BLaER1 treated with 17β-estradiol and CSF1 and Interleukin-3, amounts not matched to agents 10 nM and 100 nM (cell line): ENCODE data around the gene BCR.
"Not testable (repeated sequence)": the region's sequence is repeated elsewhere in the genome, so short reads cannot be mapped to it uniquely, and the experiment has no call there.

Experiments used
- H3K27ac ChIP-seq, 11 experiments: shearing (Covaris generic); formaldehyde crosslinking; 2 replicates each; pipeline ENCODE4 v1.8.1; 2022
- H3K27me3 ChIP-seq, 11 experiments: shearing (Covaris generic); formaldehyde crosslinking; 2 replicates each; pipeline ENCODE4 v1.8.1; 2022
- H3K36me3 ChIP-seq, 11 experiments: shearing (Covaris generic); formaldehyde crosslinking; 2 replicates each; pipeline ENCODE4 v1.8.1; 2022
- H3K4me1 ChIP-seq, 10 experiments: shearing (Covaris generic); formaldehyde crosslinking; 2 replicates each; pipeline ENCODE4 v1.8.1; 2022
- H3K4me2 ChIP-seq, 11 experiments: shearing (Covaris generic); formaldehyde crosslinking; 2 replicates each; pipeline ENCODE4 v1.8.1; 2022
- H3K4me3 ChIP-seq, 10 experiments: shearing (Covaris generic); formaldehyde crosslinking; 2 replicates each; pipeline ENCODE4 v1.8.1; 2022
- H3K9ac ChIP-seq, 11 experiments: shearing (Covaris generic); formaldehyde crosslinking; 2 replicates each; pipeline ENCODE4 v1.8.1; 2022
- H3K9me3 ChIP-seq, 11 experiments: shearing (Covaris generic); formaldehyde crosslinking; replicated peaks in 1 of 11; 2 replicates each; pipeline ENCODE4 v1.8.1; 2022
- H4K20me1 ChIP-seq, 11 experiments: shearing (Covaris generic); formaldehyde crosslinking; 2 replicates each; pipeline ENCODE4 v1.8.1; 2022
- Cebpa-rat ChIP-seq, 11 experiments: shearing (Covaris generic); IDR thresholded peaks; 2 replicates each; pipeline ENCODE4 v1.8.1; 2022

Gene BCR

DNA sequence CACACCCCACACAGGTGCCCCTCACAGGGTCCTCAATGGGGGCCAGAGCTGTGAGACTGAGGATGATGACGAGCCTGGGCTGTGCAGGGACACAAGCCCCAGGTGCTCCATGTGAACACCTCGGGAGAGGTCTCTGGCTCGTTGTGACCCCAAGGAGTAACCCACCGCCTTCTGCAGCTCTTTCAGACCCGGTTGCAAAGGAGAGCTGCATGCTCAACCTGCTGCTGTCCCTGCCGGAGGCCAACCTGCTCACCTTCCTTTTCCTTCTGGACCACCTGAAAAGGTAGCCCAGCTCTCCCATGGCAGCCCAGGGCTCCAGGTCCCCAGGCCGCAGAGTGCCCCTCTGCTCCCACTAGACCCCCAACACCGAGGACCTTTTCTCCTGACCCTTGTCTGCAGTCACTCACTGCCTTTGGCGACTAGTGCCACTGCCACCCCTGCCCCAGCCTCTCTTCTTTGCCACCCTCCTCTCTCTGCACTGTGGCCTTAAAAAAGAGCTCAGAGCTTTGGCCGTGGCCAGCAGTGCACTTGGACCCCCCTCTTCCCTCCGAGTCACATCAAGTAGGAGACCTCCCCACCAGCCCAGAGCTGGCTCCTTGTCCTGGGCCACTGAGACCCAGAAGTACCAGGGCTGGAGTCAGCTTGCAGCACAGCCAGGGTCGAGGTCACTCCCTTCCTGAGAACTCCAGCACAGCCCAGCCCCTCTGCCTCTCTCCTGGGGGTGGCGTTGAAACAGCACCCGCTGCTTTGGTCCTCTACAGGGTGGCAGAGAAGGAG lies 133.7 kb downstream of the BCR start:
- no peak overlapping the region for H3K9ac ChIP-seq
- H4K20me1 ChIP-seq = peaks cover 0 to 12% (median 0%) of the 10 kb centered on the region in 11 experiments; a peak in 5 of 22 replicates
- H3K4me1 ChIP-seq = peaks cover 4 to 22% (median 13%) of the 10 kb centered on the region in 10 experiments; a peak in 18 of 20 replicates
- H3K27me3 ChIP-seq = no peaks in the 10 kb centered on the region
- H3K27ac ChIP-seq = no peak overlapping the region
- no peaks in the 10 kb centered on the region for H3K9me3 ChIP-seq
- no peak overlapping the region for H3K4me3 ChIP-seq
- no peak for TF ChIP-seq Cebpa-rat (IDR thresholded peaks at IDR 0.05)
- H3K4me2 ChIP-seq = no peak overlapping the region
- H3K36me3 ChIP-seq = peaks cover 9 to 28% (median 22%) of the 10 kb centered on the region in 11 experiments; a peak in 18 of 22 replicates

DNA sequence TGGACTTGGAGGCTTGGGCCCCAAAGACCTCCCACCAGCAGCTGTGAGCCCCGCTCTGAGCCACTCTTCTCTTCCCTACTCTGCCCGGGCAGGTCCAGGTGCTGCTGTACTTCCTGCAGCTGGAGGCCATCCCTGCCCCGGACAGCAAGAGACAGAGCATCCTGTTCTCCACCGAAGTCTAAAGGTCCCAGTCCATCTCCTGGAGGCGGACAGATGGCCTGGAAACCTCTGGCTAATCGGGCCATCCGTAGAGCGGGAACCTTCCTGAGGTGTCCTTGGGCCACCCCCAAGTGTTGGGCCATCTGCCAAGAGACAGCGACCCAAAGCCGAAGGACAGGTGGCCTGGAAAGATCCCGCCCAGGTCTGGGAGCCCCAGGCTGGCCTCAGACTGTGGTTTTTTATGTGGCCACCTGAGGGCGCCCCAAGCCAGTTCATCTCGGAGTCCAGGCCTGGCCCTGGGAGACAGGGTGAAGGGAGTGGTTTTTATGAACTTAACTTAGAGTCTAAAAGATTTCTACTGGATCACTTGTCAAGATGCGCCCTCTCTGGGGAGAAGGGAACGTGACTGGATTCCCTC lies 135.1 kb downstream of the BCR start:
- H3K36me3 ChIP-seq = peaks cover 9 to 28% (median 22%) of the 10 kb centered on the region in 11 experiments; a peak in 18 of 22 replicates
- peaks cover 0 to 12% (median 0%) of the 10 kb centered on the region in 11 experiments; a peak in 5 of 22 replicates for H4K20me1 ChIP-seq
- peak overlapping the region in 2 of 11 experiments; percentile 20 to 48; a peak in 4 of 22 replicates for H3K4me2 ChIP-seq
- H3K27me3 ChIP-seq = no peaks in the 10 kb centered on the region
- H3K9ac ChIP-seq = peak overlapping the region in 1 of 11 experiments; percentile 31; a peak in 1 of 22 replicates
- H3K4me3 ChIP-seq = no peak overlapping the region
- no peak for TF ChIP-seq Cebpa-rat (IDR thresholded peaks at IDR 0.05)
- H3K4me1 ChIP-seq = peaks cover 1 to 10% (median 3%) of the 10 kb centered on the region in 10 experiments; a peak in 12 of 20 replicates
- no peak overlapping the region for H3K27ac ChIP-seq
- no peaks in the 10 kb centered on the region for H3K9me3 ChIP-seq

DNA sequence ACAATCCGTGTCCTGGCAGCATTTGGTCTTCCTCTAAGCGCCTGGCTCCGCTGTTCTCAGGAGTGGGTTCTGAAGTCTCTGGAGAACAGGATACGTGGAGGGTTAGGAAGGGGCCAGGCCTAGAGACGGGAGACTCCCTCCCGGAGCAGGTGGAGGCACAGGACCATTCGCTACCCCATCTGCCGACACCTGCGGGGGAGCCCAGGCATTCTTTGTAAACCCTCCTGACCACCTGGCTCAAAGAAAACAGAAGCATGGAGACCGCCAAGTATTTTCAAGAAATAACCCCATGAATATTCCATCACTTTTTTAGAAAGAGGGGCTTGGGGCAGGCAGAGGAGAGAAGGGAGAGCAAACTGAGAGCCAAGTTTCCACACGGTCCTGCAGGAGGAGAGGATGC lies 136.3 kb downstream of the BCR start:
- peaks cover 0 to 12% (median 0%) of the 10 kb centered on the region in 11 experiments; a peak in 5 of 22 replicates for H4K20me1 ChIP-seq
- H3K9me3 ChIP-seq, H3K4me1 ChIP-seq, H3K27me3 ChIP-seq, H3K4me3 ChIP-seq, H3K9ac ChIP-seq, H3K27ac ChIP-seq, H3K4me2 ChIP-seq: not testable (repeated sequence)
- H3K36me3 ChIP-seq = peaks cover 9 to 26% (median 21%) of the 10 kb centered on the region in 11 experiments; a peak in 18 of 22 replicates

DNA sequence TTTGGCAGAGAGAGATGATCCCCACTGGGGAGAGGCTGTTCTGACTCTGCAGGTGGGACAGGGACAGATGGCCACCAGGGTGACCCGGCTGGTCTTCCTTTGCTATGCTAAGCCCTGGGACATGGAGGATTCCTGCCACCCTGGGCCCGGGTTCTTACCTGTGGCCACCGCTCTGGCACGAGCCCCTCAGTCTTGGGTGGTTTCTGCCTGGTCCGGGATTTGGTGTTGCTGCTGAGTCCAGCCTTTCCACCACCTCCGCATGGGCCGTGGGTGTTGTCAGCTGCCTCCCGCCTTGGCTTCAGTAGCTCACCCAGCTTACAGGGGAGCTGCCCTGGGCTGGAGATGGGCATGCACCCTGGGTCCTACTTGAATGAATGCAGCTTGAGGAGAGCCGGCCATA lies 138.0 kb downstream of the BCR start:
- Histone ChIP-seq H3K36me3 (peaks cover 7 to 19% (median 14%) of the 10 kb centered on the region in 11 experiments; a peak in 17 of 22 replicates), H4K20me1 (peaks cover 0 to 12% (median 0%) of the 10 kb centered on the region in 11 experiments; a peak in 5 of 22 replicates)
- not testable (repeated sequence) for H3K4me2 ChIP-seq, H3K27me3 ChIP-seq, H3K9ac ChIP-seq, H3K27ac ChIP-seq, H3K4me1 ChIP-seq, H3K9me3 ChIP-seq, H3K4me3 ChIP-seq

DNA sequence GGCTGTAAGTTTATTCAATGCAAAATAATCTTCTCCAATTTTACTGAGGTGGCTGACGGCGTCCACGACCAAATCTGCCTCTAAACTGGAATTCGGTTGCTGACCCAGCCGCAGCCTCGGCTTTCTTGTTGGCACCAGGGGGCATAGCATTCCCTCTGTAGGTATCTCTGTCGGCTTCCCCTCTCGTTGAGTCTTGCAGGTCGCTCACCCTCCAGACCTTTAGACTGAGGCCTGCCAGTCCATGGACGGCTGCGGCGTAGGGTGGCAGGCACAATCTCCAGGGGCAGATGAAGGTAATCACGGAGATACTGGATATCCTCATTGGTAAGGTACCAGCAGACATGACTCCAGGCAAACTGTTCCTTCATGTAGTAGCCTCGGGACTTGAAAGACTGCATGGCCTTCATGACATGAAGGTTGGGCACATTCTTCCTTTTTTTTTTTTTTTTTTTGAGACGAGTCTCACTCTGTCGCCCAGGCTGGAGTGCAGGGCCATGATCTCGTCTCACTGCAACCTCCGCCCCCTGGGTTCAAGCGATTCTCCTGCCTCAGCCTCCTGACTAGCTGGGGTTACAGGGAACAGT lies 142.3 kb downstream of the BCR start:
- H3K36me3 ChIP-seq, H3K4me2 ChIP-seq, H3K27me3 ChIP-seq, H3K9me3 ChIP-seq, H4K20me1 ChIP-seq, H3K4me3 ChIP-seq, H3K9ac ChIP-seq, H3K27ac ChIP-seq, H3K4me1 ChIP-seq: not testable (repeated sequence)

DNA sequence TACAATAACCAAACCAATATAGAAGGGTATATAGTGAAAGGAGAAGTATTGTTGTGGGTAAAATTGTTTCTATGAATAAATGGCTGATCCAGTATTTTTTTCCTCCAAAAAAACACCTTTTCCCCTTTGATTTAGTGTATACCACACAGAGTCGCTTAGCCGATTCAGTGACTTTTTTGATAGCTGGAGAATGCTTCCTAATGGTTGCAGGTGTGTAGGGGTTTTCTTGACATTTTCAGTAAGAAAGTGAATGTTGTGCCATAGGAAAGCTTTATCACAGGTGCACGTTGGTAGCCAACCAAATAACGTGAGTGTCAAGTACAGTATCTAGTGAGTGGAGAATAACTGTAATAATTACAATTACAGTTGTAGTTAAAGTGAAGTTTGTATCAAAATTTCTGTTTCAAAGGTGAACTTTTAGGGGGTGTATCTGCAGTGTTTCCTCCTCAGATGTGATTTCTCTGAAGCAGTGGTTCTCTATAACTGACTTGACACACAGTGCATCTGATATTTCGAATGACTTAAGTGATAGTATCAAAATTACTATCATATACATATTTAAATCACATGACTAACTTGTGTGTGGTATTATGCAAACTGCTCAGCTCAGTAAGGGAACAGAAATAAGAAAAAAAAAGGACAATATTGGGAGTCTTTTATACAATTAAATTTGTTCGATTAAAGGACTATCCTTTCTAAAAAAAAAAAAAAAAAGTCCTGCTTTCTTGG lies 143.8 kb downstream of the BCR start:
- not testable (repeated sequence) for H3K4me1 ChIP-seq, H3K9ac ChIP-seq, H3K4me3 ChIP-seq, H4K20me1 ChIP-seq, H3K9me3 ChIP-seq, H3K36me3 ChIP-seq, H3K27ac ChIP-seq, H3K4me2 ChIP-seq, H3K27me3 ChIP-seq

DNA sequence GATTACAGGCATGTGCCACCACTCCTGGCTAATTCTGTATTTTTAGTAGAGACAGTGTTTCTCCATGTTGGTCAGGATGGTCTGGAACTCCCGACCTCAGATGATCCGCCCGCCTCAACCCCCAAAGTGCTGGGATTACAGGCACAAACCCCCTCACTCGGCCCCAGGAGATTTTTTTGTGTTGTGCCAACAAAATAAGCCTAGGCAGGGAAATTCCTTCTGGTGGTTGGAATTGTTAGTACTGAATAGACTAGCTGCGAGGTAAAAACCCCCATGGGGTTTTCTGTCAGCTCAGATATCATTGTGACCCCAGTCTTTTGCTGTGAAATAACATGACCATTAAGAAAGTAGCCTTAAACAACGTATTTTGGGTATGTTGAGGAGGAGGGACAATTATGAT lies 144.9 kb downstream of the BCR start:
- no peak overlapping the region for H3K4me2 ChIP-seq
- H3K36me3 ChIP-seq = no peaks in the 10 kb centered on the region
- H3K27ac ChIP-seq = no peak overlapping the region
- H3K9ac ChIP-seq = no peak overlapping the region
- H3K9me3 ChIP-seq = no peaks in the 10 kb centered on the region
- H3K27me3 ChIP-seq = no peaks in the 10 kb centered on the region
- TF ChIP-seq Cebpa-rat (IDR thresholded peaks at IDR 0.05) = no peak
- H3K4me1 ChIP-seq = no peaks in the 10 kb centered on the region
- H3K4me3 ChIP-seq = no peak overlapping the region
- H4K20me1 ChIP-seq = no peaks in the 10 kb centered on the region

DNA sequence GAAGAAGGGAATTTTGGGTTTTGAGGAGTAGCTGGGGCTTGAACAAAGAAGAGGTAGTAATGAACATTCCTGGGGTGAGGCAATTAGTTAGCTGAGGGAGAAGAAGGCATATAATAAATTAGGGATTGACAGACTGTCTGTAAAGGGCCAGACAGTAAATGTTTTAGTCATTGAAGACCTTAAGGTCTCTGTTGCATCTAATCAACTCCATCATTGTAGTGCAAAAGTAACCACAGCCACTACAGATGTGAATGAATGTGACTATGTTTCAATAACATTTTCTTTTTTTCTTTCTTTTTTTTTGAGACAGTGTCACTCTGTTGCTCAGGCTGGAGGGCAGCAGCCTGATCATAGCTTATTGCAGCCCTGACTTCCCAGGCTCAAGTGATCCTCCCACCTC lies 153.5 kb downstream of the BCR start:
- 0 out of 22 replicates have a peak overlapping the region, but pooled peaks of 2 of the 11 experiments have one; percentile 20 to 22 for H3K4me2 ChIP-seq
- not testable (repeated sequence) for H3K4me3 ChIP-seq, H3K4me1 ChIP-seq, H3K36me3 ChIP-seq, H3K9me3 ChIP-seq, H3K27me3 ChIP-seq, H3K9ac ChIP-seq, H3K27ac ChIP-seq, H4K20me1 ChIP-seq

DNA sequence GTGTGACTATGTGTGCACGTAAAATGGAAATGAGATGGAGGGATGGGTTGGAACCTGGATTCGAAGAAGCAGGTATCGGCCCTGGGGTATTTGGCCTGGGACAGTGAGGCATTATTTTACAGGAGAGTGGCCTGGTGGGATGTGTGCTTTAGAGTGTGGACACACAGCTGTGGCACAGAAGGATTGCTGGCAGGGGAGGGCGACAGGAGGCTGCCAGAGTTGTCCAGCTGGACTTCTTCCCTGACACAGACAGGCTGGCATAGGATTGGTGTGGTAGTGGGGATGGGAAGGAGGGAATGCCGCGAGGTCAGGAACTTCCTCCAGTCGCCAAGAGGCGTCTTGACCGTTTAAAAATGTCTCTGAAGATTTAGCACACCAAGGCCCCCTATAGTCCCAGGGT lies 157.4 kb downstream of the BCR start:
- H3K4me1 ChIP-seq, H3K27ac ChIP-seq, H3K9ac ChIP-seq, H3K4me2 ChIP-seq, H3K4me3 ChIP-seq, H3K27me3 ChIP-seq, H3K9me3 ChIP-seq, H4K20me1 ChIP-seq, H3K36me3 ChIP-seq: not testable (repeated sequence)

DNA sequence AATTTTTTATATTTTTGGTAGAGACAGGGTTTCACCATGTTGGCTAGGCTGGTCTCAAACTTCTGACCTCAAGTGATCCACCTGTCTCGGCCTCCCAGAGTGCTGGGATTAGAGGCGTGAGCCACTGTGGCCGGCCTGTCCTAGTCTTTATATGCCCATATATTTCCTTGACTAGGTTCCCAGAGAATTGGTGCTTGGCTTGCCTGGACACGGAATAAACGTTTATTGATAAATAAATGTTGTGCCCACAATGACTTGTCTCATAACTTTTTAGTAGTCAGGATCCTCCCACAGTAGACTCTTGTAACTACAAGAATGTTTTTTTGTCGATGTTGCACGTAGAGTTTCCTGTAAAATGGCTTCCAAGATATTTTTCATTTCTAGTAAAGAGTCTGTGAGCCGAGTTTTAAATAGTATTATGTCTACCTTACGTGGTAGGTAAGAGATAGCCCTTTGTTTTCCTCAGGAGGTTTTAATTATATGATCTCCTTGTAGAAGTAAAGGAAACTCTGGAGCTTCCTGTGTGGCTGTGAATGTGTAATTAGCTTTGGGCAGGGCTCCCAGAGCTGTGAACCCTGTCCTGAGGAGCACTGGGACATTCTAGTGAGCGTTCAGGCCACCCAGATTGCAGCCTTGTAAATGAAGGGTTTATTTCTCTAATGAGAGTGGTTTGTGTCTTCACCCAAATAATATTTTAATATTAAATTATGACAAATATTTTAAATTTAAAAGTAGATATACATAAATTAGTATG lies 161.8 kb downstream of the BCR start:
- not testable (repeated sequence) for H3K27me3 ChIP-seq, H3K27ac ChIP-seq, H3K9me3 ChIP-seq, H3K4me1 ChIP-seq, H4K20me1 ChIP-seq, H3K4me3 ChIP-seq, H3K4me2 ChIP-seq, H3K36me3 ChIP-seq, H3K9ac ChIP-seq
